ENCODE measurements around the gene URAD.
A peak's percentile ranks its signal among the peaks of the same experiment; 100 is the strongest.
"Not testable (repeated sequence)": the region's sequence is repeated elsewhere in the genome, so short reads cannot be mapped to it uniquely, and the experiment has no call there.

Gene URAD

DNA sequence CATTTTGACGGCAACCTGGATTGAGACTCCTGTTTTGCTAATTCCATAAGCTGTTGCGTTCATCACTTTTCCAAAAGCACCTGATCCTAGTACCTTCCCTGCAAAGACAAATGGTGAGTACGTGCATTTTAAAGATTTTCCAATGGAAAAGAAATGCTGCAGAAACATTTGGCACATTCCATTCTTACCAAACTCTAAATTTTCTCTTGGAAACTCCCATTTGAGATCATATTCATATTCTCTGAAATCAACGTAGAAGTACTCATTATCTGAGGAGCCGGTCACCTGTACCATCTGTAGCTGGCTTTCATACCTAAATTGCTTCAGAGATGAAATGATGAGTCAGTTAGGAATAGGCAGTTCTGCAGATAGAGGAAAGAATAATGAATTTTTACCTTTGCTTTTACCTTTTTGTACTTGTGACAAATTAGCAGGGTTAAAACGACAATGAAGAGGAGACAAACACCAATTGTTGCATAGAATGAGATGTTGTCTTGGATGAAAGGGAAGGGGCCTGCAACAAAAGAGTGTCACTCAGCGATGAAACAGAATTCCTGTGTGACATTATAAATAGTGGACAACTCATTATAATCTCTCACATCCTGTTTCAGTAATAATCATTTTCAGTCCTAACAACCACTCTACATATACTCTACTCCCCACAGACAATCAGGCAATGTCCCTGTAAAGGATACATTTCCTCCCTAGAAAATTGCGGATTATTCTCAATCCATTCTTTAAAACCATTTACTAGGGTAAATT, 45.6 kb upstream of the URAD start:
- no peaks in the 10 kb centered on the region for H3K79me2 ChIP-seq (ENCODE audit: insufficient read depth, low read length)
- no peak overlapping the region for H2AFZ ChIP-seq (ENCODE audit: low read depth, low read length)
- peaks cover 8% of the 10 kb centered on the region; the same call in 1 of the 2 replicates for H3K4me1 ChIP-seq (ENCODE audit: insufficient read depth, low read length)

DNA sequence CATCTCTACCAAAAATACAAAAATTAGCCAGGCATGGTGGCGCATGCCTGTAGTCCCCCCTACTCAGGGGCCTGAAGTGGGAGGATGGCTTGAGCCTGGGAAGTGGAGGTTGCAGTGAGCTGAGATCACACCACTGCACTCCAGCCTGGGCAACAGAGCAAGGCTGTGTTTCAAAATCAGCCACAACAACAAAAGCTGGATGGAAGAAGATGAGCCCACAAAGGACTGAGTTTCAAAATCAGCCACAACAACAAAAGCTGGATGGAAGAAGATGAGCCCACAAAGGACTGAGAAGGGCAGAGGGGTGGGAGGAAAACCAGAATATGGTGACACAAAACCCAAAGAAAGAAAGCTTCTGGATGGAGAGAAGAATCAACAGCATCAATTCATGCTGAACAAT, 43.9 kb upstream of the URAD start:
- not testable (repeated sequence) for H3K79me2 ChIP-seq (ENCODE audit: insufficient read depth, low read length); DNase-seq; H3K36me3 ChIP-seq (ENCODE audit: insufficient read depth, low read length); H3K4me3 ChIP-seq (ENCODE audit: low read depth in 1 of 2, low read length in 2 of 2); H3K4me1 ChIP-seq (ENCODE audit: insufficient read depth, low read length); ATAC-seq (ENCODE audit: insufficient read depth, low read depth); H3K27me3 ChIP-seq (ENCODE audit: insufficient read depth, low read length, poor library complexity); H3K4me2 ChIP-seq (ENCODE audit: insufficient read depth, low read length); H4K20me1 ChIP-seq (ENCODE audit: insufficient read depth, low read length); H3K27ac ChIP-seq (ENCODE audit: low read length); H3K9ac ChIP-seq (ENCODE audit: low read depth, low read length); H2AFZ ChIP-seq (ENCODE audit: low read depth, low read length); H3K9me3 ChIP-seq (ENCODE audit: insufficient read depth, low read length, severe bottlenecking)

More for the DNA sequence above, 45.6 kb upstream of the URAD start:
- TF ChIP-seq EZH2 (IDR thresholded peaks at IDR 0.05; ENCODE audit: borderline replicate concordance, low read depth, low read length, severe bottlenecking), result no peak
- TF ChIP-seq, protein P1, sequence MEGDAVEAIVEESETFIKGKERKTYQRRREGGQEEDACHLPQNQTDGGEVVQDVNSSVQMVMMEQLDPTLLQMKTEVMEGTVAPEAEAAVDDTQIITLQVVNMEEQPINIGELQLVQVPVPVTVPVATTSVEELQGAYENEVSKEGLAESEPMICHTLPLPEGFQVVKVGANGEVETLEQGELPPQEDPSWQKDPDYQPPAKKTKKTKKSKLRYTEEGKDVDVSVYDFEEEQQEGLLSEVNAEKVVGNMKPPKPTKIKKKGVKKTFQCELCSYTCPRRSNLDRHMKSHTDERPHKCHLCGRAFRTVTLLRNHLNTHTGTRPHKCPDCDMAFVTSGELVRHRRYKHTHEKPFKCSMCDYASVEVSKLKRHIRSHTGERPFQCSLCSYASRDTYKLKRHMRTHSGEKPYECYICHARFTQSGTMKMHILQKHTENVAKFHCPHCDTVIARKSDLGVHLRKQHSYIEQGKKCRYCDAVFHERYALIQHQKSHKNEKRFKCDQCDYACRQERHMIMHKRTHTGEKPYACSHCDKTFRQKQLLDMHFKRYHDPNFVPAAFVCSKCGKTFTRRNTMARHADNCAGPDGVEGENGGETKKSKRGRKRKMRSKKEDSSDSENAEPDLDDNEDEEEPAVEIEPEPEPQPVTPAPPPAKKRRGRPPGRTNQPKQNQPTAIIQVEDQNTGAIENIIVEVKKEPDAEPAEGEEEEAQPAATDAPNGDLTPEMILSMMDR (IDR thresholded peaks at IDR 0.05; ENCODE audit: borderline replicate concordance, extremely low read depth, low read length, poor library complexity, severe bottlenecking), result no peak
- Histone ChIP-seq H4K20me1 (ENCODE audit: insufficient read depth, low read length) (no peaks in the 10 kb centered on the region), H3K27me3 (ENCODE audit: insufficient read depth, low read length, poor library complexity) (no peaks in the 10 kb centered on the region), H3K27ac (ENCODE audit: low read length) (no peak overlapping the region), H3K9ac (ENCODE audit: low read depth, low read length) (no peak overlapping the region), H3K4me2 (ENCODE audit: insufficient read depth, low read length) (no peak overlapping the region), H3K36me3 (ENCODE audit: insufficient read depth, low read length) (no peaks in the 10 kb centered on the region), H3K4me3 (ENCODE audit: low read depth in 1 of 2, low read length in 2 of 2) (no peak overlapping the region), H3K9me3 (ENCODE audit: insufficient read depth, low read length, severe bottlenecking) (no peaks in the 10 kb centered on the region)
- DNase-seq, result no peak
- no peak for ATAC-seq (ENCODE audit: insufficient read depth, low read depth)

DNA sequence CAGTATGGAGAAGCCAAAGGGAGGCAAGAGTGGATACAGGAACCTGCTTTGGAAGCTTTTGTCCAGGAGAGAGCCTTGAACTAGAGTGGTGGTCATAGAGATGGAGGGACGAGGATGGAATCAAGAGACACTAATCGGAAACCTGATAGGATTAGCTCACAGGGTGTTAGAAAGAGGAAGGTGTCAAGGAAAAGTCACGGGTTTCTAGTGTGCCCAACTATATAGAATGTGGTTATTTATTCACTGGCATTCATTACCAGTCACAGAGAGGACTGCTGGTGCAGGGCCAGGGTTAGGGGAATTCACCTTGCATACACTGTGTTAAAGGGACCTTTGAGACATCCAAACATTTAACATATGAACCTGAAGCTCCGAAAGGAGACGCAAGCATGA, 43.4 kb upstream of the URAD start:
- Histone ChIP-seq H2AFZ (ENCODE audit: low read depth, low read length) (no peak overlapping the region), H3K4me1 (ENCODE audit: insufficient read depth, low read length) (no peaks in the 10 kb centered on the region), H3K36me3 (ENCODE audit: insufficient read depth, low read length) (no peaks in the 10 kb centered on the region), H3K27ac (ENCODE audit: low read length) (no peak overlapping the region), H3K4me2 (ENCODE audit: insufficient read depth, low read length) (no peak overlapping the region), H3K27me3 (ENCODE audit: insufficient read depth, low read length, poor library complexity) (peaks cover 4% of the 10 kb centered on the region), H3K4me3 (ENCODE audit: low read depth in 1 of 2, low read length in 2 of 2) (no peak overlapping the region), H4K20me1 (ENCODE audit: insufficient read depth, low read length) (no peaks in the 10 kb centered on the region), H3K79me2 (ENCODE audit: insufficient read depth, low read length) (no peaks in the 10 kb centered on the region), H3K9ac (ENCODE audit: low read depth, low read length) (no peak overlapping the region), H3K9me3 (ENCODE audit: insufficient read depth, low read length, severe bottlenecking) (no peaks in the 10 kb centered on the region)
- ATAC-seq (ENCODE audit: insufficient read depth, low read depth) (no peak), DNase-seq (no peak)
- TF ChIP-seq EZH2 (IDR thresholded peaks at IDR 0.05; ENCODE audit: borderline replicate concordance, low read depth, low read length, severe bottlenecking), result no peak
- TF ChIP-seq, protein P1 (IDR thresholded peaks at IDR 0.05; ENCODE audit: borderline replicate concordance, extremely low read depth, low read length, poor library complexity, severe bottlenecking), result no peak

DNA sequence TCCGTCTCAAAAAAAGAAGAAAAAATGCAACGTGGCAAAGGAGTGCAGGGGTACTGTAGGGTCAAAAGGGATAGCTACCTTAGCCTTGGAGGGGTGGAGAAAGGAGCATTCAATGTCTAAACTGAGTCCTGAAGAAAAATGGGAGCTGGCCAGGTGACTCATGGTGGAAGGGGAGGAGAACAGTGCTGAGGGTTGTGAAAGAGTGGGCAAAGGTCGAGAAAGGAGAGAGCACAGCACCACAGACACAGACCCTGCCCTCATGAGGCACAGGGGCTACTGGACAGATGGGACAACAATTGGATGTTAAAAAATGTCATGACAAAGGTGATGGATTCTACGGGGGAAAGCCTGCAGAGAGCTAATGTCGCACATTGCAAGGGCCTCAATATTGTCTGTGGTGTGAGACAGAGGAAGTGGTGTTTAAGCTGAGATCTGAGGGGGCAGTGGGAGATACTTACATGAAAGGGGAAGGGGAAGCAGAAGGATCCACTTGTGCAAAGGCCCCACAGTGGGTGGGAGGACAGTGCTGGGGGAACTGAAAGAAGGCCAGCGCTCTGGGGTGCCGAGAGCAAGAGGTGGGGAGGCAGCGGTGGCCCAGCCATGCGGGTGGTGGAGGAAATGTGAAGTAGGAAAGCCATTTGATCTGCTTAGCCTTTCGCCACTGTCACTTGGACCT, 42.9 kb upstream of the URAD start:
- no peaks in the 10 kb centered on the region for H3K79me2 ChIP-seq (ENCODE audit: insufficient read depth, low read length)
- H3K4me2 ChIP-seq (ENCODE audit: insufficient read depth, low read length), result no peak overlapping the region
- no peak overlapping the region for H3K9ac ChIP-seq (ENCODE audit: low read depth, low read length)
- no peaks in the 10 kb centered on the region for H3K36me3 ChIP-seq (ENCODE audit: insufficient read depth, low read length)
- H2AFZ ChIP-seq (ENCODE audit: low read depth, low read length), result no peak overlapping the region
- H3K4me3 ChIP-seq (ENCODE audit: low read depth in 1 of 2, low read length in 2 of 2), result no peak overlapping the region
- DNase-seq (peak; percentile 20), ATAC-seq (ENCODE audit: insufficient read depth, low read depth) (peak; percentile 66)
- no peaks in the 10 kb centered on the region for H4K20me1 ChIP-seq (ENCODE audit: insufficient read depth, low read length)
- H3K9me3 ChIP-seq (ENCODE audit: insufficient read depth, low read length, severe bottlenecking), result no peaks in the 10 kb centered on the region
- H3K4me1 ChIP-seq (ENCODE audit: insufficient read depth, low read length), result no peaks in the 10 kb centered on the region
- H3K27ac ChIP-seq (ENCODE audit: low read length), result no peak overlapping the region
- peaks cover 4% of the 10 kb centered on the region for H3K27me3 ChIP-seq (ENCODE audit: insufficient read depth, low read length, poor library complexity)
- no peak for TF ChIP-seq EZH2 (IDR thresholded peaks at IDR 0.05; ENCODE audit: borderline replicate concordance, low read depth, low read length, severe bottlenecking)

All from DND-41 (cell line).